Transverse colon (tissue), 4 donors: ENCODE measurements around the gene PRELID3B. TPM values are rescaled to one million over a fixed set of nuclear protein-coding genes. Genes with fewer than 3 reads are reported as not detected.

Experiments used
- DNase-seq: peaks from one replicate; pipeline ENCODE4 v3.0.0-alpha.2; 2019
- H3K27ac ChIP-seq, 4 donors: fragments of 200-600 bp; sonication (generic); 2 replicates each; pipeline ENCODE4 v1.5.1; 2016 to 2018; ENCODE audit warnings: inconsistent platforms in 4 of 4
- H3K27me3 ChIP-seq: fragments of 200-600 bp; sonication (generic); 2 replicates; pipeline ENCODE4 v1.5.1; 2017; ENCODE audit warnings: inconsistent platforms
- H3K36me3 ChIP-seq, 4 donors: fragments of 200-600 bp; sonication (generic); 2 replicates each; pipeline ENCODE4 v1.5.1; 2017 to 2019; ENCODE audit warnings: inconsistent platforms in 4 of 4
- H3K4me1 ChIP-seq, 4 donors: fragments of 200-600 bp; sonication (generic); 2 replicates each; pipeline ENCODE4 v1.5.1; 2017 to 2020; ENCODE audit warnings: inconsistent platforms in 4 of 4
- H3K4me3 ChIP-seq, 4 donors: fragments of 200-600 bp; sonication (generic); 1 replicate in 1 of 4; 2 replicates in 3 of 4; pipeline versions ENCODE4 v1.5.1 to v1.6.1; 2017 to 2019; ENCODE audit warnings: inconsistent platforms in 4 of 4
- H3K9me3 ChIP-seq, 2 donors: fragments of 200-600 bp; sonication (generic); 2 replicates each; pipeline ENCODE4 v1.5.1; 2017 to 2019; ENCODE audit warnings: inconsistent platforms in 2 of 2
- EP300 ChIP-seq: sonication (generic); formaldehyde crosslinking; IDR thresholded peaks from one replicate; pipeline ENCODE4 v1.6.1; 2017; ENCODE audit warnings: antibody characterized with exemption, low read depth
- POLR2A ChIP-seq: fragments of 450-650 bp; IDR thresholded peaks from one replicate; pipeline ENCODE4 v1.6.1; 2016; ENCODE audit warnings: antibody characterized with exemption, mild to moderate bottlenecking, moderate library complexity
- POLR2AphosphoS5 ChIP-seq, 3 donors: sonication (generic); formaldehyde crosslinking; IDR thresholded peaks; one replicate each; pipeline ENCODE4 v1.6.1; 2016; ENCODE audit warnings: antibody characterized with exemption in 3 of 3
- WGBS, 2 donors: methylation state at CpG; one replicate each; pipeline ENCODE4 v1.1.5; 2018; ENCODE audit warnings: low coverage in 1 of 2; 5-methylcytosine and 5-hydroxymethylcytosine counted together
- in situ Hi-C, 4 donors: fragments of 200-750 bp; cut with MboI; loops; one replicate each; pipeline versions ENCODE4 v1.15.0 to v1.15.1; 2017; ENCODE audit warnings: low sequenced_read_pairs in 3 of 4, low pct_ligation_motif_present in 1 of 4, low pct_unique_long_range_greater_than_20kb in 1 of 4
- intact Hi-C: fragments of 100-400 bp; cut with DNase I; formaldehyde crosslinking; loops from one replicate; pipeline ENCODE4 v1.15.1; 2023; ENCODE audit warnings: low total_unique reads
- total RNA-seq, 4 donors: library from RNA; depleted of rRNA; stranded (reverse); fragments of >200 nt; gene quantifications; one replicate each; pipeline ENCODE4 v1.1.0, GENCODE V29; 2016
- TF ChIP-seq, protein P1 (sequence below), 5 experiments: fragments of 200-600 bp in 3 of 5; fragments of 450-650 bp in 2 of 5; sonication (generic) in 3 of 5; IDR thresholded peaks; 1 replicate in 2 of 5; 2 replicates in 3 of 5; pipeline ENCODE4 v1.5.1; 2016 to 2017; ENCODE audit warnings: antibody characterized with exemption in 5 of 5, inconsistent platforms in 3 of 5, mild to moderate bottlenecking in 2 of 5, moderate library complexity in 1 of 5

PRELID3B gene
- total RNA-seq, 4 donors from 2014 or later: 25.3 to 119 (median 67.8) TPM

DNA sequence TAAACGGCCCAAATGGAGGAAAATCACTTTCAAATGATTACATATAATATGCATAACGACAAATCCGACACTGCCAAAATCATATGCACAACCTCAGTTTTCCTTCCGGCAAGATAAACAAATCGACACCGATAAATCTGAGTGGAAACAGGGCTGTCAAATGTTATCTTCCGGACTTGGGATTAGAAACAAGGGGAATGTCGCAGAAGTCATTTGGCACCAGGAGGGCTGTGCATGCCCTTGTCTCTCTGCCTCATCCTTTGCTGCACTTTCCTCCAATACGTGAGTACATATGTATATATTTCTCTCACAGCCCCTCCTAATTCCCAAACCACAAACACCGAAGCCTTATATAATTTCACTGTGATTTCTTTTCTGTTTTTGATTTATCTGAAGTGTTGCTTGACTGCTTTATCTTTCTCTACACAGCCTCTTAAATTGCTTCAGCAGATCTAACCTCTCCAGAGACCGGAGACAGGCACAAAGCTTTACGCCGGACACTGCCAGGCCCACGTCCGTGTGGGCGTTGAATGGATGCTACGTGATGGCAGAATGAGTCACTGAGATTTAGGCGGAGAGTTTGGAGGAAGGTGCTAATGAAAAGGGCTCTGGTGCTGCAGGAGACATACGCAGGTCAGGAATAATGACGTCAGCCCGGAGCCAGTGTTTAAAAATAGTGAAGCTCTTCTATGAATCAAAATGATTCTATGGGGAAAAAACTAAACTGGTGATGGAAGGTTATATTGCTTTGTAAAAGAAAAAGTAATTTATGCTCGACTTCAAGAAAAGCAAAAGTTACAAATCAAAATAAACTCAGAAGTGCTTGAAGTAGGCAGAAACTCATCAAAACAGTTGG is 21.0 kb upstream of the PRELID3B start:
- Histone ChIP-seq H3K4me3 (no peak overlapping the region), H3K27me3 (peaks cover 4% of the 10 kb centered on the region), H3K36me3 (no peaks in the 10 kb centered on the region), H3K27ac (peak overlapping the region in 3 of 4 donors; percentile 6 to 66 (median 16)), H3K9me3 (no peaks in the 10 kb centered on the region), H3K4me1 (peaks cover 0 to 4% (median 1%) of the 10 kb centered on the region in 4 donors)
- 57 to 68% methylated on average over 14 to 22 of the region's 22 CpGs for WGBS, 2 donors
- TF ChIP-seq, protein P1, sequence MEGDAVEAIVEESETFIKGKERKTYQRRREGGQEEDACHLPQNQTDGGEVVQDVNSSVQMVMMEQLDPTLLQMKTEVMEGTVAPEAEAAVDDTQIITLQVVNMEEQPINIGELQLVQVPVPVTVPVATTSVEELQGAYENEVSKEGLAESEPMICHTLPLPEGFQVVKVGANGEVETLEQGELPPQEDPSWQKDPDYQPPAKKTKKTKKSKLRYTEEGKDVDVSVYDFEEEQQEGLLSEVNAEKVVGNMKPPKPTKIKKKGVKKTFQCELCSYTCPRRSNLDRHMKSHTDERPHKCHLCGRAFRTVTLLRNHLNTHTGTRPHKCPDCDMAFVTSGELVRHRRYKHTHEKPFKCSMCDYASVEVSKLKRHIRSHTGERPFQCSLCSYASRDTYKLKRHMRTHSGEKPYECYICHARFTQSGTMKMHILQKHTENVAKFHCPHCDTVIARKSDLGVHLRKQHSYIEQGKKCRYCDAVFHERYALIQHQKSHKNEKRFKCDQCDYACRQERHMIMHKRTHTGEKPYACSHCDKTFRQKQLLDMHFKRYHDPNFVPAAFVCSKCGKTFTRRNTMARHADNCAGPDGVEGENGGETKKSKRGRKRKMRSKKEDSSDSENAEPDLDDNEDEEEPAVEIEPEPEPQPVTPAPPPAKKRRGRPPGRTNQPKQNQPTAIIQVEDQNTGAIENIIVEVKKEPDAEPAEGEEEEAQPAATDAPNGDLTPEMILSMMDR (IDR thresholded peaks at IDR 0.05): no peak
- TF ChIP-seq POLR2AphosphoS5 (IDR thresholded peaks at IDR 0.05) (peak; percentile 11 to 30 (median 18)), POLR2A (no peak), EP300 (no peak)
- DNase-seq: no peak
- intact Hi-C loops (no loop called here), in situ Hi-C loops (no loop called here)

DNA sequence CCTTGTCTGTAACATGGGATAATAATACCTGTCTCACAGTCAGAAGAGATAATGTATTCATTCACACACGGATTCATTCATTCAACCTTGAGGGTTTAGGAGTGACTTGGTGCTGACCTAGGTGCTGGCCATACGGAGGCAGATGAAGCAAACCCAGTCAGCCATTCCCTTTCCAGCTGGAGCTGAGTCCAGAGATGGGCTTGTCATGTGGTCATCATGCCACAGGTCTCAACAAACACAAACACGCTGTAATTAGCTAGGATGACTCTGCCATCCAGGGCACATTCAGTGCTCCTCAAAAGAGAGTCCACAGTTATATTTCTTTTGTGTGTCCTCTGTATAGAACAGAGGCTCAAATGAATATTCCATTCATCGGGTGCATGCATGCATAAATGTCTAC is 19.5 kb upstream of the PRELID3B start:
- Histone ChIP-seq H3K9me3 (no peaks in the 10 kb centered on the region), H3K27ac (no peak overlapping the region), H3K4me3 (no peak overlapping the region), H3K27me3 (peaks cover 4% of the 10 kb centered on the region), H3K4me1 (peaks cover 0 to 4% (median 1%) of the 10 kb centered on the region in 4 donors), H3K36me3 (no peaks in the 10 kb centered on the region)
- DNase-seq: no peak
- WGBS, 2 donors: 58 to 71% methylated on average over 4 of the region's 4 CpGs
- intact Hi-C loops: no loop called here
- no peak for TF ChIP-seq POLR2AphosphoS5 (IDR thresholded peaks at IDR 0.05)
- TF ChIP-seq, protein P1 (IDR thresholded peaks at IDR 0.05): no peak
- TF ChIP-seq POLR2A: no peak
- TF ChIP-seq EP300: no peak
- in situ Hi-C loops: no loop called here

DNA sequence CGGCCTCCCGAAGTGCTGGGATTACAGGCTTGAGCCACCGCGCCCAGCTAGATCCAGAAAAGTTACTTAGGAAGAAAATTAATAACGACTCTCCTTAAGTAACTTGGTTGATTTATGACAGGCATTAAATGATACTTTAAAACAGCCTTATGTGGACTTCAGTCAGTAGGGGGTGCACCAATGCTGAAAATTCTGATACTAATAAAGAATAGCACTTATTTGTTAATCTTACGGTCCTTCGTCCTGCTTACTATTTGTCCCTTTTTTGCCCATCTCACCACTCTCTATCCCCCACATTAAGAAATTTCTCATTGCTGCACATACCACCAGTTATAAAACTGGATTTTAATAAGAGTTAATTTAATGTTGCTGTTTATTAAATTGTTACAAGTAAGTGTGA is 12.7 kb upstream of the PRELID3B start:
- Histone ChIP-seq H3K27me3 (peaks cover 7% of the 10 kb centered on the region), H3K27ac (no peak overlapping the region), H3K9me3 (no peaks in the 10 kb centered on the region), H3K4me1 (peaks cover 0 to 5% (median 0%) of the 10 kb centered on the region in 4 donors), H3K4me3 (no peak overlapping the region), H3K36me3 (no peaks in the 10 kb centered on the region)
- 36 to 57% methylated on average over 3 to 7 of the region's 7 CpGs for WGBS, 2 donors
- no peak for DNase-seq
- TF ChIP-seq, protein P1 (IDR thresholded peaks at IDR 0.05): peak in 3 of 5 experiments; percentile 10 to 17 (median 16)
- TF ChIP-seq POLR2AphosphoS5 (IDR thresholded peaks at IDR 0.05): no peak
- intact Hi-C loops: no loop called here
- in situ Hi-C loops: no loop called here

GRCh38 chr20:59051666-59052185 is 9.1 kb upstream of the PRELID3B start:
- in situ Hi-C loops (no loop called here), intact Hi-C loops (no loop called here)
- TF ChIP-seq EP300 (no peak), POLR2A (no peak), POLR2AphosphoS5 (IDR thresholded peaks at IDR 0.05) (no peak)
- TF ChIP-seq, protein P1 (IDR thresholded peaks at IDR 0.05): no peak
- WGBS, 2 donors: 75 to 78% methylated on average over 1 to 6 of the region's 6 CpGs
- Histone ChIP-seq H3K4me1 (peaks cover 0 to 25% (median 9%) of the 10 kb centered on the region in 4 donors), H3K27ac (no peak overlapping the region), H3K27me3 (peaks cover 7% of the 10 kb centered on the region), H3K9me3 (no peaks in the 10 kb centered on the region), H3K4me3 (no peak overlapping the region), H3K36me3 (no peaks in the 10 kb centered on the region)
- DNase-seq: no peak
